ENCODE results near the gene WNT7A. TPM values are rescaled to one million over a fixed set of nuclear protein-coding genes. Genes with fewer than 3 reads are reported as not detected.

The WNT7A gene
- polyA plus RNA-seq, 1 of the 3 experiments (the other 2 are of a cell fraction), result not detected

GRCh38 chr3:13808550-13808949, 71.3 kb downstream of the WNT7A start:
- H3K36me3 ChIP-seq (replicated peaks in 1 of 2; ENCODE audit: control insufficient read depth in 1 of 2, insufficient read depth in 2 of 2, low read length in 1 of 2), result no peaks in the 10 kb centered on the region
- ChIA-PET POLR2A (no interaction called here), CTCF (no interaction called here)
- H3K27ac ChIP-seq (ENCODE audit: low read depth in 2 of 2, low read length in 1 of 2), result no peak overlapping the region
- H3K4me3 ChIP-seq (ENCODE audit: low read depth in 2 of 2, low read length in 1 of 2), result no peak overlapping the region
- H3K79me2 ChIP-seq (ENCODE audit: insufficient read depth), result no peaks in the 10 kb centered on the region
- no peak for TF ChIP-seq FOXJ3 (CRISPR knock-in tag; IDR thresholded peaks at IDR 0.05)
- no peak for TF ChIP-seq USF2 (IDR thresholded peaks at IDR 0.05; ENCODE audit: borderline replicate concordance, low read depth, low read length)
- TF ChIP-seq PBX3 (IDR thresholded peaks at IDR 0.05), result no peak
- no peak for TF ChIP-seq SMC3 (IDR thresholded peaks at IDR 0.05; ENCODE audit: low read depth, low read length)
- TF ChIP-seq TAF1 (IDR thresholded peaks at IDR 0.05; ENCODE audit: borderline replicate concordance, low read depth, low read length), result no peak
- no peak for TF ChIP-seq ELF1 (IDR thresholded peaks at IDR 0.05)
- TF ChIP-seq TEAD4 (IDR thresholded peaks at IDR 0.05; ENCODE audit: borderline replicate concordance, insufficient read depth), result no peak
- TF ChIP-seq GATA2 (CRISPR knock-in tag; IDR thresholded peaks at IDR 0.05), result no peak
- TF ChIP-seq EP300 (IDR thresholded peaks at IDR 0.05; ENCODE audit: borderline replicate concordance in 1 of 2, low read depth in 1 of 2, low read length in 1 of 2), result no peak
- TF ChIP-seq REST (IDR thresholded peaks at IDR 0.05; ENCODE audit: low read depth, low read length), result no peak
- TF ChIP-seq NFIC (IDR thresholded peaks at IDR 0.05; ENCODE audit: borderline replicate concordance), result no peak
- no peak for TF ChIP-seq YY1 (IDR thresholded peaks at IDR 0.05; ENCODE audit: low read depth)
- no peak for TF ChIP-seq RCOR1 (IDR thresholded peaks at IDR 0.05; ENCODE audit: low read length)
- no peak for TF ChIP-seq TCF12 (IDR thresholded peaks at IDR 0.05)
- TF ChIP-seq NRF1 (IDR thresholded peaks at IDR 0.05; ENCODE audit: low read depth, low read length), result no peak
- no peak for TF ChIP-seq EZH2phosphoT487 (IDR thresholded peaks at IDR 0.05; ENCODE audit: borderline replicate concordance, low read depth)
- no peak for TF ChIP-seq RFX5 (IDR thresholded peaks at IDR 0.05; ENCODE audit: low read length)
- TF ChIP-seq FOXM1 (IDR thresholded peaks at IDR 0.05; ENCODE audit: low read depth), result no peak
- TF ChIP-seq, protein P1, sequence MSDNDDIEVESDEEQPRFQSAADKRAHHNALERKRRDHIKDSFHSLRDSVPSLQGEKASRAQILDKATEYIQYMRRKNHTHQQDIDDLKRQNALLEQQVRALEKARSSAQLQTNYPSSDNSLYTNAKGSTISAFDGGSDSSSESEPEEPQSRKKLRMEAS (IDR thresholded peaks at IDR 0.05; ENCODE audit: low read depth), result no peak
- no peaks in the 10 kb centered on the region for H3F3A ChIP-seq (replicated peaks; ENCODE audit: insufficient read depth)
- H3K9me2 ChIP-seq, result no peaks in the 10 kb centered on the region
- no peaks in the 10 kb centered on the region for H3K9me3 ChIP-seq
- DNase-seq, result no peak
- WGBS (ENCODE audit: low lambda C conversion rate), result 43% methylated on average over 6 of the region's 8 CpGs
- H3K27me3 ChIP-seq (ENCODE audit: insufficient read depth), result no peaks in the 10 kb centered on the region
- no peaks in the 10 kb centered on the region for H4K20me1 ChIP-seq (ENCODE audit: insufficient read depth)
- H3K4me1 ChIP-seq (ENCODE audit: control insufficient read depth in 1 of 2, insufficient read depth in 2 of 2, low read depth in 1 of 2, low read length in 1 of 2), result no peaks in the 10 kb centered on the region; a peak in 1 of 4 replicates
- H2AFZ ChIP-seq (ENCODE audit: low read depth), result no peak overlapping the region
- H3K4me2 ChIP-seq, result no peak overlapping the region
- no peak overlapping the region for H3K9ac ChIP-seq

All from SK-N-SH (cell line).